ENCODE data around the gene CNOT6L.

DNA sequence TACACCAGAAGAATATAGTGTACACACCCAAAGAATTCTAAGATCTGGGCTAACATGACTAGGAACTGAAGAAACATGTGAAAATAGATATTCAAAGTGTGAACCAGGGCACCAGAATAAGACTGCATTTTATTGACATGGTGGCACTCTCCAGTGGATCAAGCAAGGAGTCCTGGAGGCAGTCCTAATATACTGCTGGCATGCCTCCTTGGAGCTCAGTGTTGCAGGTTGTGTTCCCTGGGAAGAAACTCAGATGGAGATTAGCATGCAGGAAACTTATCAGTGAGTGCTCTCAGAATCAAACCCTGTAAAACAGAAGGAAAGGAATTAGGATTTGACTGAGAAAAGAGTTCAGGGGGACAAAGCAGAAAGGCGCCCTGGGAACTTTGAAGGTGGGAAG lies 108.5 kb downstream of the CNOT6L start:
- TF ChIP-seq, protein P1, sequence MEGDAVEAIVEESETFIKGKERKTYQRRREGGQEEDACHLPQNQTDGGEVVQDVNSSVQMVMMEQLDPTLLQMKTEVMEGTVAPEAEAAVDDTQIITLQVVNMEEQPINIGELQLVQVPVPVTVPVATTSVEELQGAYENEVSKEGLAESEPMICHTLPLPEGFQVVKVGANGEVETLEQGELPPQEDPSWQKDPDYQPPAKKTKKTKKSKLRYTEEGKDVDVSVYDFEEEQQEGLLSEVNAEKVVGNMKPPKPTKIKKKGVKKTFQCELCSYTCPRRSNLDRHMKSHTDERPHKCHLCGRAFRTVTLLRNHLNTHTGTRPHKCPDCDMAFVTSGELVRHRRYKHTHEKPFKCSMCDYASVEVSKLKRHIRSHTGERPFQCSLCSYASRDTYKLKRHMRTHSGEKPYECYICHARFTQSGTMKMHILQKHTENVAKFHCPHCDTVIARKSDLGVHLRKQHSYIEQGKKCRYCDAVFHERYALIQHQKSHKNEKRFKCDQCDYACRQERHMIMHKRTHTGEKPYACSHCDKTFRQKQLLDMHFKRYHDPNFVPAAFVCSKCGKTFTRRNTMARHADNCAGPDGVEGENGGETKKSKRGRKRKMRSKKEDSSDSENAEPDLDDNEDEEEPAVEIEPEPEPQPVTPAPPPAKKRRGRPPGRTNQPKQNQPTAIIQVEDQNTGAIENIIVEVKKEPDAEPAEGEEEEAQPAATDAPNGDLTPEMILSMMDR (IDR thresholded peaks at IDR 0.05; ENCODE audit: low read depth, low read length, poor library complexity, severe bottlenecking), result no peak
- no peak for TF ChIP-seq EZH2phosphoT487 (IDR thresholded peaks at IDR 0.05; ENCODE audit: borderline replicate concordance, low read length)

Data from DOHH2 (cell line).